GM21423 (cell line): ENCODE results near the gene BRD1.
"Not testable (repeated sequence)": the region's sequence is repeated elsewhere in the genome, so short reads cannot be mapped to it uniquely, and the experiment has no call there.

ENCODE experiments used
- ATAC-seq: cut with Tn5 transposase; IDR thresholded peaks from one replicate; pipeline ENCODE4 v1.9.1; 2021; ENCODE audit warnings: mild to moderate bottlenecking, moderate library complexity; ENCODE audit not compliant: unreplicated experiment

The BRD1 gene

DNA sequence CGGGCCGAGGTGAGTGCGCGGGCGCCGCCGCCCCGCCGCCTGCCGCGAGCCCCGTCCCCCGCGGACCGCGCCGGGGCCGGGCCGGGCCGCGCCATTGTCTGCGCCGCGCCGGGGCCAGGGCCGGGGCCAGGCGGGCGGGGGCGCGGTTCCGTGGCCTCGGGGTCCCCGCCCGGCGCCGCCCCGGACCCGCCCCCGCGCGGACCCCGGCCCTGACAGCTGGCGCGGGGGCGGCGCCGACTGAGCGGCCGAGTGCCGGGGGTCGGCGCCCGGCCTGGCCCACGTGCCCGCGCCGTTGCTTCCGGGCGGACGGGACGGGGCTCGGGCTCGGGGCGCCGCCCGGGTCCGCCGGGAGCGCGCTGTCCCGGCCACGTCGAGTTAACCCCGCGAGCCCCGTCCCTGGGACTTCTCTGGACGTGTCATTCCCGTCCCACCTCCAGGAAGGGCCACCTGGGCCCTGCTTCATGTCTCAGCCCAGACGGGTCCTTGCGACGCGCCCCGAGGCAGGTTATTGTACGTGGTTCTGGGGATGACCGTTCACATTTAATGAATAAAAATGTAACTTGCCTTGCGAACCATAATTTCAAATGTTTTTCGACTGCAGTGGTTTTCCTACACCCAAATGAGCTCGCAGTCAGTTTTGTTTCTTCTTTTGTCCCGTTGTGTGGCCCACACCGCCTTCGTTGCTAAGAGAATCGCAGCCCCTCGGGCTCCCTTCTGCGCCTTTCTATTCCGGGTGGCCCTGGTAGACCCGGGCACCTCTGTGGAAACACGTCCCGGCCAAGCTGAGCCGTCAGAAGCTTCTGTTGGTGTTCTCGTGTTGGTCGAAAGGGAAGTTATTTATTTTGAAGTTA lies 26.5 kb upstream of the BRD1 start:
- peak; percentile 19 for ATAC-seq

DNA sequence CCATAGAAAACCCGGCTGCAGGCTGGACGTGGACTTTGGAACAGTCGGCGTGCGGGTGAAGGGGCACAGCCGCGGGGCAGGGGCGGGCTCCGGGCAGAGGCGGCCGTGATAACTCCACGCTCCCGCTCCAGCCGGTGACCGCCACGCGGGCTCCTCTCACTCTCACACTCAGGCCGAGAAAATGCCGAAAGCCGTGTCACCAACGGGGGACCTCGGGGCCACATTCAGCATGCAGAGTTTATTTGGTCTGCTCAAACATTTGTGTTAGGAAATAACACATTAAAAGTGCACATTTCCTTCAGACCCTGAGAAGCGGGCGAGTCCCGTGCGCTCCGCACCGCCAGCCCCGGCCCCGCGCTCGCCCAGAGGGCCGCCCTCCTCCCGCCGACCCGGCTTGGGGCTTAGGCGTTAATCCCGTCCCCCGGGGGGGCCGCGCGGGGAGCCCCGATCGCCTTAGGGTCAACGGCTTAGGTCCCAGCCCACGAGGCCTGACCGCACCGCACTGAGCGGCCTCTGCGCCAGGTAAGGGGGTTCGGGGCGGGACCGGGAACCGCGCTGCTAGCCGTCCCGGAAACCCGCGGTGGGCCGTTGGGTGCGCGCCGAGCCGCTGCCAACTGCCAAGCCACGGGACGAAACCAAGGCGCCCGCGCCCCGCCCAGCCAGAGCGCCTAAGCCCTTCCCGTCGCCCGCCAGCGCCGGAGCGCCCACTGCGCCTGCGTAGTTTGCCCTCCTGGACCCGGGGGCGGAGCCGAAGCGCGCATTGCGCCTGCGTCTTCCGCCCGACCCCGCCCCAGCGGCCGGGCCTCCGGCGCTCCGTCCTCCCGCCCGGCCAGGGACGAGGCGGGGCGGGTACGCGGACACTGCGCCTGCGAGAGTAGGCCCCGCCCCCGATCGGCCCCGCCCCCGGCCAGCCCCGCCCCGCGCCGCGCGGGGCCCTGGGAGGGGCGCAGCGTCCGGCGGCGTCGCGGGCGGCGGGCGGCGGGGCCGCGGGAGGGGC lies 25.5 kb upstream of the BRD1 start, which contains the start of gene ZBED4:
ZBED4 (plus strand) TSS at position 947 of the 997 bp plus-strand sequence. CDS start 29,819 bp downstream, outside the sequence.
- ATAC-seq: peak; percentile 72

DNA sequence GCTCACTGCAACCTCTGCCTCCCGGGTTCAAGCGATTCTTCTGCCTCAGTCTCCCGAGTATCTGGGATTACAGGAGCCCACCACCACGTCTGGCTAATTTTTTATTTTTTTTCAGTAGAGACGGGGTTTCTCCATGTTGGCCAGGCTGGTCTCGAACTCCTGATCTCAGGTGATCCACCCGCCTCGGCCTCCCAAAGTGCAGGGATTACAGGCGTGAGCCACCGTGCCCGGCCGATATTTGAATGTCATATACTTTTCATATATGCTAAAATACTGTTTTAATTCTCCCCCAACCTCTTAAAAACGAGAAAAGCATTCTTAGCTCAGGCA lies 24.9 kb upstream of the BRD1 start:
- ATAC-seq: not testable (repeated sequence)

DNA sequence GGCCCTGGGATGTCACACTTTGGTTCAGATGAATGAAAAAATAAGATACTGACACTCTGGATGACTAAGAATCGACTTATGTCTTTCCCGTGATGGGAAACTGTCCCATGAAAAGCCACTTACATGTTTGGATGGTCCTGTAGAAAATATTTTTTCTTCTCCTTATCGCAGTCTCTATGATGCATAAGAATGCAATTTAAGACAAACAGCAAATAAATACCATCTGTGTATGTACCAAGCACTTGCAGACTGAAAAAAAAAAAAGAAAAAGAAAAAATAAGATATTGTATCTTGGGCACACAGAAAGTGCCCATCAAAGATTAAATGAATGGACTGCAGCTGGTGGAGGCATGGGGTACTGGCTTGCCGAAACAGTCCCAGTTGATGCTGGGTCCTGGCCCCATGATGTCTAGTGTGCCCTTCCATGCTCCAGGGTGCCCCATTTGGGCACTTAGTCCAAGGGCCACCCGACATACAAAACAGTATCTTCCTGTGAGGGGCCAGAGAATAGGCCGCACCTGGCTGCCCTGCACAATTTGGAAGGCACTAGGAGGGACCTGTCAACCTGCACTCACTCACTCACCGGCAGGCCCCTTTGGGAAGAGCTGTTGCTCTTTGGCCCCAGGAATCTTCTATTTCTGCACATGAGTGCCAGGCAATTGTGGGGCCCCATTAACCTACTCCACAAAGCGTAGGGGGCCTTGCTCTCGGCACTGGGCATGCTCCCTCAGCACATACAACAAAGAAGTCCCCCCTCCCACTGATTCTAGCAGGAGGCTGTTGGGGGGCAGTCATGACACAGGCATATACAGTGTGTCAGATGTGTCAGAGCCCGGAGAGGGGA lies 23.5 kb upstream of the BRD1 start:
- ATAC-seq: no peak

DNA sequence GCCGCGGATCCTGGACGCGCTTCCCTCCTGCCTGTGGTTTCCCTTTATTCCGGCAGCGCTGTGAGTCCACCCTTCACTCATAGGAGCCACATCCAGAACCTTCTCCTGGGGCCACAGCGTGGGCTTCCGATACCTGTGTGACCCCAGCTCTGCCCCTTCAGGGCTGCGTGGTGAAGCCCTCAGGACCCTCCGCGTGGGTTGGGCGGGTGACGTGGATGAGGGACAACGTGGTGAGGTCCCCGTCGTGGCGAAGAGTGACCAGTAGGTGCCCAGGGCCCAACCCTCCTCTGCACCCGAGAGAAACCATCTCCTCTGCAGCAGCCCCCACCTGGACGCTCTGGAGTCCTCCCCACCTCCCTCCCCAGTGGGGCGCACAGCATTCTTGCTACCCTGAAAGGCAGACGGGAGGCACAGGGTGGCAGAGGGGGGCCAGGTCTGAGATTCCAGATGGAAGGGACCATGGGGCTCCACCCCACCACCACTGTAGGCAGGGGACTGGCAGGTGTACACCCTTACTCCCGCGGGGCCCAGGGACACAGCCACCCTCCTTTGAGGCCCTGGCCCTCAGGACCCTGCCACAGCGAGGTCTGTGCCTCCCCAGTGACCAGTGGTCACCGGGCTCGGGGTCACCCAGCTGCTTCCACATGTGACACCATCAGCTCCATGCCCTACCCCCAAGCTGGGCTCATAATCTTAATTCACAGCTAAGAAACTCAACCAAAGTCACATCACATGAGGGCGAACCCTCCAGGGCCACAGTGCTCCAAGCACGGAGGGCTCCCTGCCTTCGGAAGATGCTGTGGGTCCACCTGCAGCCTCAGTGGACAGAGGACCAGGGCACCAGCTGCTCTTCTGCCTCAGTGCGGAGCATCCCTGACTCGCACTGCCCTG lies 22.6 kb upstream of the BRD1 start:
- ATAC-seq: no peak

DNA sequence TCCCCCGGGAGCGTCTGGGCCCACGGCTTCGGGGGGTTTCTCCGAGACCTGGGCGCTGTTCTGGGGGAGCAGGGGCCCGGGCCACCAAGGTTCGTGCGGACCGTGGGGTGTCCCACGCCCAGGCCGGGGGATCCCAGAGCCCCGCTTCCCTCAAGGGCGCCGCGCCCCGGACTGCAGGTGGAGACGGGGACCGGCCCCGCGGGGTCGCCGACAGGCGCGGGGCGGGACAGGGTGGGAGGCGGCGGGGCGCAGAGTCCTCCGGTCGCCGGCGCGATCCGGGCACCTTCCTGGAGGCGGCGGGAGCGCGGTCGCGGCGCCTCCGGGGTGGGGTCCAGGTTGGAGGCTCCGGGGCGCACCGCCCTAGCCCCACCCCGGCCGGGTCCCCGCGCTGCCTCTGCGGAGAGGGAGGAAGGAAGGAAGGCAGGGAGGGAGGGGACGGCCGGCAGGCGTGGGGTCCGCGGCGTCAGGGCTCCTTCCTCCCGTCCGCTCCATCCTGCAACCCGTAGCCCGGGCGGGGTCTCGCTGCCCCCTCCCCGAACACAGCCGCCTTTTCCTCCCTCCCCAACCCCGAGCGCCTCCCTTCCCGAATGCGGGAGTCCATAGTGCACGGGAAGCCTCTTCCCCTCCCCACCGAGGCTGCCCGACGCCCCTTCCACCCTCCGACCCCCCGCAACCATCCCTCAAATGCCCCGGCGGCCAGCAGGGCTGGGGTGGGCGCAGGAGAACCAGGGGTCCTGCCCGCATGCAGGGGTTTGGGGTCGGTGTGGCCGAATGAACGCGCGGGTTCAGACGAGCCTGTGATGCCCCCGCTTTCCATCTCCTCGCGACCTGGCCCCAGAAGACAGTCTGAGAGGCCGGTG lies 21.7 kb upstream of the BRD1 start:
- ATAC-seq: no peak

DNA sequence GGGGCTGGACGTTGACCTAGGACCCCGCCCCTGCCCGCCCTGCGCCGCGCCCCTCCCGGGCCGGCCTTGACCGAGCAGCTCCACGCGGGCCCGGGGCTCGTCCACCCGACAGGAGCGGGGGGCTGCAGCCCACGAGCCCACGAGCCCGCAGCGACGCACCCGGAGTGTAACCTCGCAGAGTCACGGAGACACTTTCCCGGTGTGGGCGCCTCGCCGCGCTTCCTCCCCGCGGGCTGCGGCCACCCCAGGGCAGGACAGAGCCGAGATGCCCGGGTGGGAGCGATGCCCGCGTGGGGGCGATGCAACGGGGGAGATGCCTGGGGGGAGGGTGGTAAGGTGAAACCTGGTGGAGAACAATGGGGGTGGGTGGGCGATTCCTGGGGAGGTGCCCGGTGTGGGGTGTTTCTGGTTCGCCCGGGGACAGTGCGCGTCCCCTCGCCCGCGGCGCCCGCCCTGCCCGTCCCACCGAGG lies 21.1 kb upstream of the BRD1 start:
- ATAC-seq: no peak

DNA sequence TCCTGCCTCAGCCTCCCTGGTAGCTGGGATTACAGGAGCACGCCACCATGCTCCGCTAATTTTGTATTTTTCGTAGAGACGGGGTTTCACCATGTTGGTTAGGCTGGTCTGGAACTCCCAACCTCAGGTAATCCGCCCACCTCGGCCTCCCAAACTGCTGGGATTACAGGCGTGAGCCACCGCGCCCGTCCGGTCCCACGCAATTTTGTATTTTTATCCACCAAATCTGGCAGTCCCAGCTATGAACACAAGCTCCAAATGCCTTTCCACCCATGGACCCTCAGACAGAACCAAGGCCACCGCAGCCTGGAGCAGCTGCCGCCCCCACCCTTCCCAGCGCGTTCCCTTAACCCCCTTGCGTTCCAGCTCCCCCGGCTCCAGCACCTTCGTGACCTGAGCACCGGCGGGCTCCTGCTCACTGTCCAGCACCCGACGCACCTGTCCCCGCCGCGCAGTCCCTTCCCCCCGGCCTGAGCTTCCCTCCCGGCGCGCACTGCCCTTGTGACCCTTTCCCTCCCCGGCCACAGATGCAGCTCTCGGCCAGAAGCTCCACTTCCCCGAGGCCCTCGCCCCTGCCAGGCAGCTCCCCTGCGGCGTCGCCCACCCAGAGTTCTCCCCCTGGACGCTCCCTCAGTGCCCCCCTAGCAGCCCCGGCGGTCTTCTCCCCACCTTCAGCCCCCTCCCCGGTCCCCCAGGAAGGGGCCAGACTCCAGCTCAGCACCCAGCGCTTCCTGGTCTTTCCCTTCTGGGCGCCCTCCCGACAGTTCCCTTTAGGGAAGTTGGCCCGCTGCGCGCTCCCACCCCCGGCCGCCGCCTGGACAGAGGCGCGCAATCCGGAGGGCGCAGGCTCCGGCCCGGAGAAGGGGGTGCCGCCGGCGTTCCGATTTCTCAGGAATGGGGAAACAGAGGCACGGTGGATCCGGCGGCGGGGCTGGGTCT lies 20.3 kb upstream of the BRD1 start:
- no peak for ATAC-seq

DNA sequence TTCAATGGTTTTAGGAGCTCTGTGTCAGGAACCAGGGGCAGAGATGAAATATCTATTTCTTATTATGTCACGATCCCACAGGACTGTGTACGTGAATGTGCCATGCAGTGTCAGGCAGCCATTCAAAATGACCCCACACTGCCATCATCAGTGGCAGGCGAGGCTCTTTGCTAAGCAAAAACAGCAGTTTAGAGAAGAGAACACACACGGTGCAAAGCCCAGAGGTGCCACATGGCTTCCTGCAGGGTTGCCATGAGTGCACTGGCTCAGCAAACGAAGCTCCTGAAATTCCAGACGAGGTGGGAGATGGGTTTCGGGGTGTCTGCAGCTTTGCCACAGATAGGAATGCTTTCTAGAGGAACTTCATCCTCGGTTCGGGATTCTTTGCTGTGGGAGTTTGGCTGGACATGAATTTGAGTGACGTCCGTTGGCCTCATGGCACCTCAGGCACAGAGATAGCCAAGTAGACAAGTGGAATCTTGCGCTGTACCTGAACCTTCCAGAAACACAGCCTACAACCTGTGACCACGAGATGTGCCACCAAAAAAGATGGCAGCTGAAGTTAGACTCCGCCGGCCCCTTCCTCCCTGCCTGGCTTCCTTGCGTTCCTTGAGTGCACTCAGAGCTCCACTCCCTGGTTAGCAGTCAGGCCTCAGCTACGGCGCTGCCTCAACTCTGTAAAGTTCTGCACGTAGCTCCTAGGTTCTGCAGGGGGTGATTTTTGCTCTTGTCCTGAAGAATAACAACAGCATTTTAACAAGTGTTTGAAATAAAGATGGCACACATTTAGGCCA lies 18.2 kb upstream of the BRD1 start:
- ATAC-seq: no peak

DNA sequence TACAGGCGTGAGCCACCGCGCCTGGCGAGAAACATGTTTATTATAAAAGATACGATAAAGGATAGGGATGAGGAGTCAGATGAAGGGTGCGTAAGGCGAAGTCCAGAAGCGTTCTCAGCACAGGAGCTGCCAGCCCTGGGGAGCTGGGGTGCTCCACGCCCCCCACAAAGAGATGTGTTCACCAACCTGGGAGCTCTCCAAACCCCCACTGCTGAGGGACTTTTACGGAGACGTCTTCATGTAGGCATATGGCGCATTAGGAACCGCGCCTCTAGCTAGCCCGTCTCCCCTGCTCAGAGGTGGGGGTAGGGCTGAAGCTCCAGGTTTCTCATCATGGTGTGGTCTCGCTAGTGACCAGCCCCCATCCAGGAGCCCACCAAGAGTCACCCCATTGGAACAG lies 17.6 kb upstream of the BRD1 start:
- ATAC-seq: no peak

DNA sequence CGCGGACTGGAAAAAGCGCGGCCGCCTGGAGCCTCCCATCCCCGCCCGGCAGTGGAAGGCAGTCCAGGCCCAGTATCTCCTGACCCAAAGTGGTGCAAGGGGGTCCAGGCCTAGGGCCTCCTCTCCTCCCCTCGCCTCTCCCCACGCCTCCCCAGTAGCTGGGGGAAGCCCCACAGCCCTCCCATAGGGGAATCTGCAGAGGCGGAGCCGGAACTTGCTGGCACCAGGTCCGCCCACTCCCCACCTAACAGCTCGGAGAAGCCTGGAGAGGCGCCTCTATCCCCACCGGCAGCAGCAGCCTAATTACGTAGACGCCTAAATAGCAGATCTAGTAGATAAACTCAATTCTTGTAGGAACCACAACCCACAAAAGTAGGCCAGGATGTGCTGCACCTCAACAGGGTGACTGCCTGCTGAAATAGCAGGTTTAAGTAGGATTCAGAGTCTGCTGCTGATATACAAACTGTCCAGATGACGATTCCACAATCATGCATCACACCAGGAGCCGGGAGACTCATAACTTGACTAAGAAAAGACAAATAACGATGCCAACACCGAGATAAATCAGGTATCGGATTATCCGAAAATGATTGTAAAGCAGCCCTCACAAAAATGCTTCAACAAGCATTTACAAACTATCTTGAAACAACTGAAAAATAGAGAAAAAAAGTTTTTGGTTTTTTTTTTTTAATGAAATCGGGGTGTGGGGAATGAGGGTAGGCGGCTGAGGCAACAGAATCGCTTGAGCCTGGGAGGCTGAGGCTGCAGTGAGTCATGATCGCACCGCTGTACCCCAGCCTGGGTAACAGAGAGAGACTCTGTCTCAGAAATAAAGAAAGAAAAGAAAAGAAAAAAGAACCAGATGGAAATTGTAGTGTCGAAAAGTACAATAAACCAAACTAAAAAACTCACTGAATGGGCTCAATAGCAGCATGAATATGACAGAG lies 11.4 kb upstream of the BRD1 start:
- no peak for ATAC-seq

DNA sequence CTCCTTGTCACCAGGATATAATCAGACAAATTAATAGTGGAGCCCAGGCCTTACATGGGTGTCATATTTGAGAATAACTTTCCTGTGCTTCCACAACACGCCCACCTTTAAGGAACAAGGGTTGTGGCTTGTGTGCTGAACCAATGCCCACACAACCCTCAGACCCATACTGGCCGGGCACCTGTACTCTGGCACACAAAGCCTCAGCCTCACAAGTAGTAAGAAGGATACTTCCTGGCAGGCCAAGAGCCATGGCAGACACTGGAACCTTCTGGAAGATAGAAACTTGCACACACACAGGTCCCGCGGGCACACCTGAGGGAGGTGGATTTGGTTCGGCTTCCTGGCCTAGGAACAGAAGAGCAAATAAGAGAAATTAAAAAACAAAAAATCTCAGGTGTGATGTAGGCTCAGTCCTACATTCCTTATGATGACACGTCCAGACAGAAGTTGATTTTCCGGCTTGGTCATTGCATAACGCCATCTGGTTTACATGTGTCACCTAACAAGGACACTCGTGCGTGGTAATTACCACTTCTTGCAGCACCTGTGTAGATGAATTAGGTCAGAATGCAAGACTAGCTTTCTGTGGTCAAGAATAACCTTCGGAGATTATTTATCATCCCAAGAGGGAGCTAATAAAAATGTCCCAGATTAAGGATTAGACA lies 5.8 kb upstream of the BRD1 start:
- ATAC-seq: no peak

DNA sequence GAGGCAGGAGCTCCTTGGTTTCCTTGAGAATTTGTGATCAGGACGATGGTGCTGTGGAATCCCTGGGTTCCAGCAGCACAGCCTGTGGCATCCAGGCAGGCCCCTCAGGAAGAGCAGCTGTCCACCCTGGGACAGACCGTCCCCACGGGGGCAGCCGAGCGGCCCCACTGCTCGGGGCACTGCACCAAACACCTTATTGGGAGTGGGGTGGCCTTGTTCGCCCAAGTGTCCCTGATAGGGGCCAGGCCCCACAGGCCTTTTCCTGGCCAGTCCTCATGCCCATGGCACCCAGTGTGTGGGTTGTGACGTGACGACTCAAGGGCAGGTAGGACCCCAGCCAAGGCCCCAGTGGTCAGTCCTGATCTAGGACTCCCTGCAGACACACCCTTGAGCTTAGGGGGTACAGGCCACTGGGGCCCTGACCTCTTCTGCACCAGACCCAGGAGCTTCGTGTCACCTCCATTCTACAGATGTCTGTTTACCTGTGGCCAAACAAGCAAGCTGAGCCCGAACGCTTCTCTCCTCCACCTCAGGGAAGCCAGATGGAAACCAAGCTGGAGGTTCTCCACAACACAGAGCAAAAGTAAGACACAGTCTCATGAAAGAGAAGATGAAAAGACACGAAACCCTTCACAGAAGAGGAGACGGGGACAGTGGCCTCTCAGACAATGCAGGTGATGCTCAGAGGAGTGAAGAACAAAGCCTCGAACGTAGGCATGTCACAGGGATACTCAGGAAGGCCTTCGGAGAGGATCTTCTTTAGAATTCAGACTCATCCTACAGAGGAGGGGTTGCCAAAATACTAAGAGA lies 1.6 kb upstream of the BRD1 start:
- no peak for ATAC-seq

DNA sequence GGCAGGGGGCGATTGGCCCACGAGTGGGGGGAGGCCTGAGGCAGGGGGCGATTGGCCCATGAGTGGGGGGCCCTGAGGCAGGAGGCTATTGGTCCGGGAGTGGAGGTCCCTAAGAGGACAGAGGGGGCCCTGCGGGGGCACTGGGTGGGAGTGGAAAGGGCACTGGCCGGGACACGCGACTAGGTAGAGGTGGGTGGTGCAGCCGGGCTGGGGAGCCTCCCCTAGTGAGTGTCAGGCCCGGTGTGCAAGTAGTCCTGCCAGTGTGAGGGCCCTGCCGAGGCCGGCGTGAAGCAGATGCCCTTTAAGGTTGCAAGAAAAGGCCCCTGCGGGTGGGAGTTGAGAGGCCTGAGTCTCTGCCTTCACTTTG lies 909 bp upstream of the BRD1 start:
- ATAC-seq: no peak
